ENCODE data around the gene EGLN1.
"Not testable (repeated sequence)": the region's sequence is repeated elsewhere in the genome, so short reads cannot be mapped to it uniquely, and the experiment has no call there.

EGLN1 gene

DNA sequence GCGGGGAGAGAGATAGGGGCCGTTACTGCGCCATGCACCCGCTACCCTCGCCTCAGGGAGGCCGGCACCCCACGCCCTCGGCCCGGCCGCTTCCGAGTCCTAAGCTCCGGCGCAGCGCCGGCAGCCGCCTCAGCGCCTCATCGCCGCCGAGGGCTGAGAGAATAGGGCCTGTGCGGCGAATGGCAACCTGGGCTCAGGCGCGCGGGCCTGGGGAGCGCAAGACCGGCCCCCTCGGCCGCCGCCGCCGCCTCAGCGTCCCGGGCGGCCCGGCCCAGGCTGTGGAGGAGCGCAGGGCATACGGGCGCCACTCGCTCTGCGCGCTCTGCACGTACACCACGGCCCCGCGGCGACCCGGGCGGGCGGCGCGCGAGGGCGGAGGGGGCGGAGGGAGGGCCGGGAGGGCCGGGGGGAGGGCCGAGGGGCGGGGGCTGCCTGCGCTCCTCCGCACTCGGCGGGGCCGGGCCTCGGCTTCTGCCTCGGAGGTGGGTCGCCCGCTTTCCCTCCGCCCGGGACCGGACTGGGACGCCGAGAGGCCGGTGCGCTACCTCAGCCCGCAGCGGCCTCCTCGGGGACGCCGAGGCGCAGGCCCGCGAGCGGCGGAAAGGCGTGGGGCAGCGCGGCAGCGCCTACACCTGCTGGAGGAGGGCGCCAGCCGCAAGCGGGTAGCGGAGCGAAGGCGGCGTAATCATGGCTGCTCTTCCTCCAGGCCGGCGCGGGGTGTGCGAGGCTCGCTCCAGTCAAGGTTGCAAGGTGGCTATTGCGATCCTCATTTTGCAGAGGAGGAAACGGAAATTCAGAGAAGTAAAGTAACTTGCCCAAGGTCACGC lies at the start of gene EGLN1:
EGLN1 (minus strand) TSS at position 317 of the 827 bp plus-strand sequence. CDS start 399 bp downstream, outside the sequence.
- DNase-seq (ENCODE audit: extremely low read depth in 1 of 2, low read depth in 1 of 2): peak; percentile 44 to 77

DNA sequence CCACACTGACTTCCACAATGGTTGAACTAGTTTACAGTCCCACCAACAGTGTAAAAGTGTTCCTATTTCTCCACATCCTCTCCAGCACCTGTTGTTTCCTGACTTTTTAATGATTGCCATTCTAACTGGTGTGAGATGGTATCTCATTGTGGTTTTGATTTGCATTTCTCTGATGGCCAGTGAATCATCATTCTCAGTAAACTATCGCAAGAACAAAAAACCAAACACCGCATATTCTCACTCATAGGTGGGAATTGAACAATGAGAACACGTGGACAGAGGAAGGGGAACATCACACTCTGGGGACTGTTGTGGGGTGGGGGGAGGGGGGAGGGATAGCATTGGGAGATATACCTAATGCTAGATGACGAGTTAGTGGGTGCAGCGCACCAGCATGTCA lies 49.4 kb upstream of the EGLN1 start:
- DNase-seq (ENCODE audit: extremely low read depth in 1 of 2, low read depth in 1 of 2): not testable (repeated sequence)

- DNase-seq (ENCODE audit: extremely low read depth in 1 of 2, low read depth in 1 of 2): not testable (repeated sequence)
These were observed 48.9 kb upstream of the EGLN1 start for GRCh38 chr1:231471027-231471426.

DNA sequence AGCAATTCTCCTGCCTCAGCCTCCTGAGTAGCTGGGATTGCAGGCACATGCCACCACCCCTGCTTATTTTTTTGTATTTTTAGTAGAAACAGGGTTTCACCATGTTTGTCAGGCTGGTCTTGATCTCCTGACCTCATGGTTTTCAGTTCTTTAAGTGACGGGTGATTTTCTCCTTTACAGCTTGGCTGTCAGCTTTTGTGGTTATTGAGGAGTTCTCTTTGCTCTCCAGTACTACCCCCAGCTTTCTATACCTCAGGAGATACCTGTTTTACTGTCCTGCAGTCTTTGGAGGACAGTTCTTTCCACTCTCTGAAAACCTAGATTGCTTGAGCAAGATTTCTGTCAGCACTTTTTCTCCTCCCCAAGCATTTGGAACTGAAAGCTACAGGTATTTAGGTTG lies 45.9 kb upstream of the EGLN1 start:
- DNase-seq (ENCODE audit: extremely low read depth in 1 of 2, low read depth in 1 of 2): no peak

GRCh38 chr1:231465051-231465450 lies 43.0 kb upstream of the EGLN1 start:
- no peak for DNase-seq (ENCODE audit: extremely low read depth in 1 of 2, low read depth in 1 of 2)

GRCh38 chr1:231463541-231463940 lies 41.5 kb upstream of the EGLN1 start:
- no peak for DNase-seq (ENCODE audit: extremely low read depth in 1 of 2, low read depth in 1 of 2)

DNA sequence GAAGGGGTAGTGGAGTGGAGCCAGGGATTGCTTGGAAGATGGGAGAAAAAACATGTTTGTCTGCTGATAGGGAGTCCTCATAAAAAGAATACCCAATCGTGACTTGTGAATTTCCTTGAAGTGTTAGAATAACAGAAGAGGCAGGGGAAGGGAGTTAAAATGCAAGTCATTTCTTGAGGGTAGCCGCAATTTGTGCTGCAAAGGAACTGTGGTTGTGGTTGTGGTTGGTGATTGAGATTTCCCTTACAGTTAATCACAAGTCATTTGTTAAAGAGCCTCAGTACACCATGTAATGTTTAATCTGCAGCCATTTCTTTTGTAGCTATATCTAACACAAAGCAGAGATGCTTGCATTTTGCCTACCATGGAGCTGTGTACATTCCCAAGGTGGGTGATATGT lies 38.5 kb upstream of the EGLN1 start:
- peak; percentile 12 to 31 for DNase-seq (ENCODE audit: extremely low read depth in 1 of 2, low read depth in 1 of 2)

DNA sequence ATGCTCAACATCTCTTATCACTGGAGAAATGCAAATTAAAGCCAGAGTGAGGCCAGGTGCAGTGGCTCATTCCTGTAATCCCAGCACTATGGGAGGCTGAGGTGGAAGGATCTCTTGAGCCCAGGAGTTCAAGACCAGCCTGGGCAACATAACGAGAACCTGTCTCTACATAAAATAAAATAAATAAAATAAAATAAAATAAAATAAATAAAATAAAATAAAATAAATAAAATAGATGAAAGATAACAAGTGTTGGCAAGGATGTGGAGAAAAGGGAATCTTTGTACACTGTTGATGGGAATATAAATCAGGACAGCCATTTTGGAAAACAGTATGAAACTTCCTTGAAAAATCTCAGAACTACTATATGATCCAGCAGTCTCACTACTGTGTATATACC lies 37.4 kb upstream of the EGLN1 start:
- DNase-seq (ENCODE audit: extremely low read depth in 1 of 2, low read depth in 1 of 2): not testable (repeated sequence)

GRCh38 chr1:231457956-231458355 lies 35.9 kb upstream of the EGLN1 start:
- DNase-seq (ENCODE audit: extremely low read depth in 1 of 2, low read depth in 1 of 2): not testable (repeated sequence)

GRCh38 chr1:231454133-231454532 lies 32.0 kb upstream of the EGLN1 start:
- not testable (repeated sequence) for DNase-seq (ENCODE audit: extremely low read depth in 1 of 2, low read depth in 1 of 2)

GRCh38 chr1:231446138-231446537 lies 24.1 kb upstream of the EGLN1 start:
- no peak for DNase-seq (ENCODE audit: extremely low read depth in 1 of 2, low read depth in 1 of 2)

GRCh38 chr1:231444059-231444458 lies 22.0 kb upstream of the EGLN1 start:
- DNase-seq (ENCODE audit: extremely low read depth in 1 of 2, low read depth in 1 of 2): no peak

DNA sequence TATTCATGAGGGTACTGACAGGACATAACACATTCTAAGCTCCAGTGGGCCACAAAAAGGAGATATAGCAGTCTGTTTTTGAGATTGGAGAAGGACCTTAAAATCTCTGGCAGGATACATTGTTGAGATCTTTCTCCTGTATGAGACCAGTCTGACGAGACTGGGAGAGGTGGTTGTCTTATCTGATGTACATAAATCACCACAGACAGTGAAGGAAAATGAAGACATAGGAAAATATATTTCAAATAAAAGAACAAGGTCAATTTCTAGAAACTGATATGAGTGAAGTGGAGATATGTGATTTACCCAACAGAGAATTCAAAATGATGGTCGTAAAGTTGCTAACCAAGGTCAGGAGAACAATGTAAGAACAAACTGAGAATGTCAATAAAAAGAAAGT lies 21.3 kb upstream of the EGLN1 start:
- DNase-seq (ENCODE audit: extremely low read depth in 1 of 2, low read depth in 1 of 2): no peak

GRCh38 chr1:231442735-231443134 lies 20.6 kb upstream of the EGLN1 start:
- DNase-seq (ENCODE audit: extremely low read depth in 1 of 2, low read depth in 1 of 2): no peak

- no peak for DNase-seq (ENCODE audit: extremely low read depth in 1 of 2, low read depth in 1 of 2)
These were observed 10.9 kb upstream of the EGLN1 start for GRCh38 chr1:231432996-231433395.

DNA sequence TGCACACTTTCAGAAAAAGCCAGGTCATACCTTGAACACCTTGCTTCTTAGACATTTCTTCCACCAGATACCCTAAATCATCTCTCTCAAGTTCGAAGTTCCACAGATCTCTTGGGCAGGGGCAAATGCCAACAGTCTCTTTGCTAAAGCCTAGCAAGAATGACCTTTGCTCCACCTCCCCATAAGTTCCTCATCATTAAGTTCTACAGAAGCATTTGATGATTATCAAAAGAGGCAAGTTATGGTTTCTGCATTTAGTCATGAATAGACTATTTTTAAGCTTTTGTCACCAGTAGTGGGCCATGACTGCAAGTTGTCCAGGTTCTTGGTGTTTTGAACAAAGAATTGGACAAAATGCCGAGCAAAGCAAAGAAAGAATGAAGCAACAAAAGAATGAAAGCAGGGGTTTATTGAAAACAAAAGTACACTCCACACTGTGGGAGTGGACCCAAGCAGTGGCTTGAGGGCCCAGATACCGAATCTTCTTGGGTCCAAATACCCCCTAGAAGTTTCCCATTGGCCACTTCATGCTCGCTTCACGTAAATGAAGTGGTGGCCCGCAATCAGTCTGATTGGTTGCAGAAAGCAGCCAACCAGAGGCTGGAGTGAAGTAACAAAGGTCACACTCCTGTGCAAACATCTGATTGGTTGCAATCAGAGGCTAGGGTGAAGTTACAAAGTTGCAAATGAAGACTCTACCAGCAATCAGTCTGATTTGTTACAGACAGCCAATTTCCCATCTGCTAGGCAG lies 9.8 kb upstream of the EGLN1 start:
- no peak for DNase-seq (ENCODE audit: extremely low read depth in 1 of 2, low read depth in 1 of 2)

GRCh38 chr1:231430678-231431352 lies 8.7 kb upstream of the EGLN1 start:
- not testable (repeated sequence) for DNase-seq (ENCODE audit: extremely low read depth in 1 of 2, low read depth in 1 of 2)

DNA sequence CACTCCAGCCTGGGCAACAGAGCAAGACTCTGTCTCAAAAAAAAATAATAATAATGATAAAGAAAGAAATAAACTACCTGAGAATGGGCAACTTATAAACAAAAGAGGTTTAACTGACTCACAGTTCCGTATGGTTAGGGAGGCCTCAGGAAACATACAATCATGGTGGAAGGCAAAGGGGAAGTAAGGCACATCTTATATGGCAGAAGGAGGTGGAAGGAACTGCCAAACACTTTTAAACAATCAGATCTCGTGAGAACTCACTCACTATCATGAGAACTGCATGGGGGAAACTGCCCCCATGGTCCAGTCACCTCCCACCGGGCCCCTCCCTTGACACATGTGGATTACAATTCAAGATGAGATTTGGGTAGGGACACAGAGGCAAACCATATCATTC lies 6.3 kb upstream of the EGLN1 start:
- DNase-seq (ENCODE audit: extremely low read depth in 1 of 2, low read depth in 1 of 2): no peak

DNA sequence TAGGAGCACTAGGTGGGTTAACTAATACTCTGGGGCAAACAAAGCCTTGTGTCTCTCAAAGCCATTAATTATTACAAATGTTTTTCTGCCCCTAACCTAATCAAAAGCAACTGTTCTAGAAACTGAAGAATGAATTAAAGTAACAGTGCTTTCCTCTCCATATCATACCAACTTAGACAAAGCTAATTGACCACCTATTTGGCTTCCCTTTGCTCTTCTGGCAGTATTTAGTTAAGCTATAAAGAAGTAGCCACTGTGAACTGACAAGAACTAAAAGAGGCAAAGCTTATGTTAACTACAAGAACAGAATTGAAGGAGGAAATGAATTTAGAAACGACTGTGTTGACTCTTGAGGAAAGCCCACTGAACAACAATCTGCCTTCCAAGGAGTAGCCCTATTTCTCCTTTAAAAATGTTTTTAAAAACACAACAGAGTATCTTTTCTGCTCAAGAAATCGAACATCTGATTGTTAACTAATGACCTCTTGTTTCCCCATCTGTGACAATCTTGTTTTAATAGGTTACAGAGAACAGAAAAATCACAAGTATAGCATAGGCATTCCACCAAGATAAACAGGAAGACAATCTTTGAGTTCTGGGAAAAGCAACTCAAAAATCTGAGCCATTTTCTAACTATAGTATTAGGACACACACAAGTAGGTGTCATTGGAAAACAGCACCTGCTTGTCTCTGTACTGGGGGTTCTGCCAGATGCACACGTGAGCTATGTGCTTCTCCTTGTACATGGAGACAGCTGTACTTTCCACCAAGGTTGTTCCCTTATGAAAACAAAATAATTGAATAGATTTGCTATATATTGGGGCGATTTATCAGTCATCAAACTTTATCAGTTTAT lies 3.1 kb upstream of the EGLN1 start:
- no peak for DNase-seq (ENCODE audit: extremely low read depth in 1 of 2, low read depth in 1 of 2)

DNA sequence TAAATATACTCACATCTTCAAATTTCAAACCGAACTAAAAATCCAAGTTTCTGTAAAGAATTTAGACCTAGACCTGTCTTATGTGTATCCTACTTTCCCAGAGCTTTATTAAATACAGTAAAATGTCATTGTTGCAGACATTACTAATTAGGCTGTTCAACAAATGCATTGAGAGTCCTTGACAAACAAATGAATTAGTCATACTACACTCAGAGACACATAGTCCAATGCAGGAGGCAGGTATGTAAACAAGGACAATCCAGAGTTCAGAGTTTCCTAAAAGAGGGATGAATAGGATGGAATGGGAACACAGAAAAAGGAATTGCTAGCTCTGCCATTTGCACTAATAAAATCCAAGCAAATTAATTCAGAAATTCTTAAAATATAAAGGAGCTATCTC lies 1.6 kb upstream of the EGLN1 start:
- DNase-seq (ENCODE audit: extremely low read depth in 1 of 2, low read depth in 1 of 2): no peak

Data from activated CD8-positive, alpha-beta memory T cell treated with anti-CD3 and anti-CD28 coated beads for 1 hour (primary cell).